Pancreas (tissue), 10 donors: ENCODE measurements around the gene TXNDC16. TPM values are rescaled to one million over a fixed set of nuclear protein-coding genes. Genes with fewer than 3 reads are reported as not detected.

Experiments
- ATAC-seq, 4 donors: fragments of 200-7000 bp; cut with Tn5 transposase; one replicate each; pipeline versions ENCODE4 v1.8.0 to v1.9.1; 2020; ENCODE audit warnings: mild to moderate bottlenecking in 4 of 4, moderate library complexity in 4 of 4
- DNase-seq, 6 donors: peaks; one replicate each; pipeline ENCODE4 v3.0.0-alpha.2; 2020
- FAIRE-seq: peaks from 2 replicates; lab custom pipeline; 2012; peaks lifted over from hg19 to GRCh38; lab: Jason Lieb, UNC
- H3K27ac ChIP-seq, 4 donors: fragments of 200-600 bp; sonication (generic); 1 replicate in 3 of 4; 2 replicates in 1 of 4; pipeline versions ENCODE4 v1.5.0 to v1.8.0; 2020
- H3K27me3 ChIP-seq, 4 donors: fragments of 200-600 bp; one replicate each; pipeline ENCODE4 v1.8.0; 2021
- H3K36me3 ChIP-seq, 3 donors: fragments of 200-600 bp; sonication (generic) in 1 of 3; one replicate each; pipeline versions ENCODE4 v1.5.0 to v1.8.0; 2020 to 2021
- H3K4me1 ChIP-seq, 3 donors: fragments of 200-600 bp; one replicate each; pipeline ENCODE4 v1.8.0; 2021
- H3K4me3 ChIP-seq, 4 donors: fragments of 200-600 bp; sonication (generic) in 2 of 4; one replicate each; pipeline versions ENCODE4 v1.5.0 to v1.8.0; 2020 to 2021
- H3K9me3 ChIP-seq, 4 donors: fragments of 200-600 bp; one replicate each; pipeline ENCODE4 v1.8.0; 2021
- WGBS, 2 donors: extraction: QIAGEN DNeasy Blood & Tissue Kit; methylation state at CpG; one replicate each; pipeline ENCODE4 v1.1.7; 2013; 5-methylcytosine and 5-hydroxymethylcytosine counted together
- intact Hi-C, 3 donors: fragments of 100-400 bp; cut with DNase I; formaldehyde crosslinking; loops; one replicate each; pipeline versions ENCODE4 v1.11.1 to v1.14.2; 2022
- polyA plus RNA-seq, 2 donors: library from polyadenylated mRNA; stranded (reverse); fragments of 200-250 nt; gene quantifications; one replicate each; pipeline ENCODE4 v1.2.3, GENCODE V29; 2013
- total RNA-seq, 6 donors: library from RNA; stranded (reverse); fragmentation: NEBNext Ultra II Directional in 4 of 6; extraction: Animal tissue kit (Norgen Biotek cat#: 25700) in 4 of 6; gene quantifications; one replicate each; pipeline versions ENCODE4 v1.2.1 to v1.2.4, GENCODE V29; 2021 to 2023
- TF ChIP-seq, protein P1 (sequence below), 4 donors: fragments of 200-600 bp; sonication (generic) in 3 of 4; IDR thresholded peaks; one replicate each; pipeline versions ENCODE4 v1.5.0 to v1.8.0; 2021; ENCODE audit warnings: antibody characterized with exemption in 4 of 4
- donor health status: healthy with polysubstance abuse.
- donor health status: DM: no; HTN: no; CAD: no; lungs with moderate emphysema.
- donor health status: DM: no; HTN: no; CAD: no.
- donor health status: control.
- donor health status: control.
- donor health status: Bipolar disorder and iron deficiency.
- donor health status: DM: yes; HTN: yes; CAD: no.
- donor health status: DM: no; HTN: no; CAD: no.
- donor health status: DM: no; HTN: no; CAD: no.
- donor health status: DM: yes; HTN: yes; CAD: no.

Gene TXNDC16
- total and polyA plus RNA-seq, 8 donors, result 1.1 to 7.4 (median 4.1) TPM

GRCh38 chr14:52522581-52523345, 29.5 kb downstream of the TXNDC16 start:
- Histone ChIP-seq H3K27ac (no peak overlapping the region), H3K27me3 (no peaks in the 10 kb centered on the region), H3K36me3 (no peaks in the 10 kb centered on the region), H3K4me1 (no peaks in the 10 kb centered on the region), H3K4me3 (no peak overlapping the region), H3K9me3 (no peaks in the 10 kb centered on the region)
- TF ChIP-seq, protein P1, sequence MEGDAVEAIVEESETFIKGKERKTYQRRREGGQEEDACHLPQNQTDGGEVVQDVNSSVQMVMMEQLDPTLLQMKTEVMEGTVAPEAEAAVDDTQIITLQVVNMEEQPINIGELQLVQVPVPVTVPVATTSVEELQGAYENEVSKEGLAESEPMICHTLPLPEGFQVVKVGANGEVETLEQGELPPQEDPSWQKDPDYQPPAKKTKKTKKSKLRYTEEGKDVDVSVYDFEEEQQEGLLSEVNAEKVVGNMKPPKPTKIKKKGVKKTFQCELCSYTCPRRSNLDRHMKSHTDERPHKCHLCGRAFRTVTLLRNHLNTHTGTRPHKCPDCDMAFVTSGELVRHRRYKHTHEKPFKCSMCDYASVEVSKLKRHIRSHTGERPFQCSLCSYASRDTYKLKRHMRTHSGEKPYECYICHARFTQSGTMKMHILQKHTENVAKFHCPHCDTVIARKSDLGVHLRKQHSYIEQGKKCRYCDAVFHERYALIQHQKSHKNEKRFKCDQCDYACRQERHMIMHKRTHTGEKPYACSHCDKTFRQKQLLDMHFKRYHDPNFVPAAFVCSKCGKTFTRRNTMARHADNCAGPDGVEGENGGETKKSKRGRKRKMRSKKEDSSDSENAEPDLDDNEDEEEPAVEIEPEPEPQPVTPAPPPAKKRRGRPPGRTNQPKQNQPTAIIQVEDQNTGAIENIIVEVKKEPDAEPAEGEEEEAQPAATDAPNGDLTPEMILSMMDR (IDR thresholded peaks at IDR 0.05), result no peak
- no peak for DNase-seq
- intact Hi-C loops, result no loop called here
- no peak for FAIRE-seq
- ATAC-seq, result no peak

GRCh38 chr14:52522033-52522432, 30.3 kb downstream of the TXNDC16 start:
- no peaks in the 10 kb centered on the region for H3K27me3 ChIP-seq
- TF ChIP-seq, protein P1 (IDR thresholded peaks at IDR 0.05), result no peak
- intact Hi-C loops, result no loop called here
- FAIRE-seq (no peak), ATAC-seq (no peak), DNase-seq (no peak)
- 13 to 25% methylated on average over 1 of the region's 1 CpG for WGBS, 2 donors
- H3K27ac ChIP-seq, result no peak overlapping the region
- no peaks in the 10 kb centered on the region for H3K4me1 ChIP-seq
- H3K9me3 ChIP-seq, result no peaks in the 10 kb centered on the region
- no peaks in the 10 kb centered on the region for H3K36me3 ChIP-seq
- no peak overlapping the region for H3K4me3 ChIP-seq

GRCh38 chr14:52514046-52514811, 38.1 kb downstream of the TXNDC16 start:
- TF ChIP-seq, protein P1 (IDR thresholded peaks at IDR 0.05), result no peak
- intact Hi-C loops, result no loop called here
- WGBS, 2 donors, result 97 to 98% methylated on average over 4 of the region's 4 CpGs
- Histone ChIP-seq H3K27me3 (no peaks in the 10 kb centered on the region), H3K9me3 (no peaks in the 10 kb centered on the region), H3K27ac (no peak overlapping the region), H3K36me3 (no peaks in the 10 kb centered on the region), H3K4me1 (no peaks in the 10 kb centered on the region), H3K4me3 (no peak overlapping the region)
- FAIRE-seq, result no peak
- ATAC-seq, result no peak
- no peak for DNase-seq

DNA sequence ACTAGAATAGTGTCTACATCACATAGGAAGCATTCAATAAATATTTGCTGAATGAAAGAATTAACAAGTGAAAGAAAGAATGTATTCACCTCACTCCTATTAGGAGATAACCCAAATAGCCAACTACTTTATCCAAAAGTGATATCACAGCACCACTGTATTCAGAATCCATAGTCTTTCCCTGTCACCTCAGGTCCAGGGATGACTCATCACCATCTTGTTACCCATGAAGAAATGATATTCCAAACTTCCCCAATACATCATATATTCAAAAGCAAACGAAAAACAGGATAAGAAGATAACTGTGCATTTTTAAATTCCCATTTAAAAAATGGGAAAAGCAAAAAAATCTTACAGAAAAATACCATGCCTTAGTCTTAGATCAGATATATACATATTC, 39.1 kb downstream of the TXNDC16 start:
- Histone ChIP-seq H3K9me3 (no peaks in the 10 kb centered on the region), H3K4me1 (no peaks in the 10 kb centered on the region), H3K27me3 (no peaks in the 10 kb centered on the region), H3K27ac (no peak overlapping the region), H3K4me3 (no peak overlapping the region), H3K36me3 (no peaks in the 10 kb centered on the region)
- no peak for DNase-seq
- 76 to 87% methylated on average over 1 of the region's 1 CpG for WGBS, 2 donors
- intact Hi-C loops, result no loop called here
- ATAC-seq, result no peak
- TF ChIP-seq, protein P1 (IDR thresholded peaks at IDR 0.05), result no peak
- FAIRE-seq, result no peak

GRCh38 chr14:52494444-52494843, 57.9 kb downstream of the TXNDC16 start:
- no peak for ATAC-seq
- Histone ChIP-seq H3K36me3 (peaks cover 0 to 6% (median 0%) of the 10 kb centered on the region in 3 donors), H3K9me3 (no peaks in the 10 kb centered on the region), H3K27me3 (no peaks in the 10 kb centered on the region), H3K27ac (no peak overlapping the region), H3K4me1 (no peaks in the 10 kb centered on the region), H3K4me3 (no peak overlapping the region)
- TF ChIP-seq, protein P1 (IDR thresholded peaks at IDR 0.05), result no peak
- no peak for DNase-seq
- intact Hi-C loops, result no loop called here
- FAIRE-seq, result no peak
- whole genome bisulfite sequencing, 2 donors, result 91 to 97% methylated on average over 1 of the region's 1 CpG
